Upper lobe of right lung (tissue), 1 donor: ENCODE measurements around the gene TSHR. TPM values are rescaled to one million over a fixed set of nuclear protein-coding genes. Genes with fewer than 3 reads are reported as not detected.

Experiments used
- ATAC-seq: fragments of 200-7000 bp; cut with Tn5 transposase; one replicate; pipeline ENCODE4 v1.9.1; 2020; ENCODE audit warnings: mild to moderate bottlenecking, moderate library complexity
- DNase-seq: peaks from one replicate; pipeline ENCODE4 v3.0.0-alpha.2; 2020
- H3K27ac ChIP-seq: fragments of 200-600 bp; one replicate; pipeline ENCODE4 v1.8.0; 2022
- H3K27me3 ChIP-seq: fragments of 200-600 bp; one replicate; pipeline ENCODE4 v1.8.0; 2022; ENCODE audit warnings: mild to moderate bottlenecking
- H3K36me3 ChIP-seq: fragments of 200-600 bp; one replicate; pipeline ENCODE4 v1.8.0; 2022
- H3K4me1 ChIP-seq: fragments of 200-600 bp; one replicate; pipeline ENCODE4 v1.8.0; 2022
- H3K4me3 ChIP-seq: fragments of 200-600 bp; one replicate; pipeline ENCODE4 v1.8.0; 2022; ENCODE audit warnings: mild to moderate bottlenecking
- H3K9me3 ChIP-seq: fragments of 200-600 bp; one replicate; pipeline ENCODE4 v1.8.0; 2022
- CTCF ChIP-seq: fragments of 200-600 bp; IDR thresholded peaks from one replicate; pipeline ENCODE4 v1.8.0; 2022; ENCODE audit warnings: antibody characterized with exemption
- intact Hi-C: fragments of 100-400 bp; cut with DNase I; formaldehyde crosslinking; loops from one replicate; pipeline ENCODE4 v1.11.0; 2022
- total RNA-seq: library from RNA; stranded (reverse); fragmentation: NEBNext Ultra II Directional; extraction: Animal tissue kit (Norgen Biotek cat#: 25700); gene quantifications from one replicate; pipeline ENCODE4 v1.2.1, GENCODE V29; 2021
- donor health status: DM: no; HTN: yes; CAD: no; lungs with severe emphysema.

The TSHR gene
- total RNA-seq, 1 donor from 2014 or later = not detected

- Histone ChIP-seq H3K9me3 (no peaks in the 10 kb centered on the region), H3K4me3 (no peak overlapping the region), H3K4me1 (peaks cover 9% of the 10 kb centered on the region), H3K27ac (no peak overlapping the region), H3K36me3 (no peaks in the 10 kb centered on the region), H3K27me3 (no peaks in the 10 kb centered on the region)
- intact Hi-C loops = no loop called here
- ATAC-seq = peak; percentile 14
- no peak for TF ChIP-seq CTCF
- DNase-seq = no peak
These were observed 4.1 kb downstream of the TSHR start for GRCh38 chr14:80959496-80959895.

GRCh38 chr14:80965037-80965436, 9.6 kb downstream of the TSHR start:
- no peak for TF ChIP-seq CTCF
- no peaks in the 10 kb centered on the region for H3K36me3 ChIP-seq
- H3K9me3 ChIP-seq = no peaks in the 10 kb centered on the region
- no peaks in the 10 kb centered on the region for H3K4me1 ChIP-seq
- intact Hi-C loops = no loop called here
- no peak overlapping the region for H3K4me3 ChIP-seq
- no peaks in the 10 kb centered on the region for H3K27me3 ChIP-seq
- no peak overlapping the region for H3K27ac ChIP-seq
- DNase-seq = no peak
- no peak for ATAC-seq

GRCh38 chr14:80973931-80974641, 18.7 kb downstream of the TSHR start:
- ATAC-seq = no peak
- Histone ChIP-seq H3K27me3 (no peaks in the 10 kb centered on the region), H3K9me3 (no peaks in the 10 kb centered on the region), H3K27ac (no peak overlapping the region), H3K36me3 (no peaks in the 10 kb centered on the region), H3K4me3 (no peak overlapping the region), H3K4me1 (no peaks in the 10 kb centered on the region)
- no peak for DNase-seq
- no peak for TF ChIP-seq CTCF
- intact Hi-C loops = no loop called here

GRCh38 chr14:80974679-80975078, 19.3 kb downstream of the TSHR start:
- no peaks in the 10 kb centered on the region for H3K27me3 ChIP-seq
- TF ChIP-seq CTCF = no peak
- no peaks in the 10 kb centered on the region for H3K4me1 ChIP-seq
- DNase-seq (no peak), ATAC-seq (no peak)
- H3K36me3 ChIP-seq = no peaks in the 10 kb centered on the region
- intact Hi-C loops = no loop called here
- no peaks in the 10 kb centered on the region for H3K9me3 ChIP-seq
- no peak overlapping the region for H3K27ac ChIP-seq
- H3K4me3 ChIP-seq = no peak overlapping the region

- Histone ChIP-seq H3K27me3 (no peaks in the 10 kb centered on the region), H3K36me3 (no peaks in the 10 kb centered on the region), H3K9me3 (no peaks in the 10 kb centered on the region), H3K27ac (no peak overlapping the region), H3K4me3 (no peak overlapping the region), H3K4me1 (no peaks in the 10 kb centered on the region)
- intact Hi-C loops = no loop called here
- ATAC-seq (no peak), DNase-seq (no peak)
- TF ChIP-seq CTCF = no peak
These were observed 21.8 kb downstream of the TSHR start for GRCh38 chr14:80977221-80977620.

- no peak for DNase-seq
- intact Hi-C loops = no loop called here
- ATAC-seq = no peak
These were observed 23.0 kb downstream of the TSHR start for GRCh38 chr14:80978403-80978802.

More at GRCh38 chr14:80978403-80978802, 23.0 kb downstream of the TSHR start:
- H3K36me3 ChIP-seq = no peaks in the 10 kb centered on the region
- H3K27me3 ChIP-seq = no peaks in the 10 kb centered on the region
- H3K4me1 ChIP-seq = no peaks in the 10 kb centered on the region
- no peak overlapping the region for H3K27ac ChIP-seq
- H3K4me3 ChIP-seq = no peak overlapping the region
- H3K9me3 ChIP-seq = no peaks in the 10 kb centered on the region
- TF ChIP-seq CTCF = no peak
